GM19372 (cell line): ENCODE data around the gene CPN1.
"Not testable (repeated sequence)": the region's sequence is repeated elsewhere in the genome, so short reads cannot be mapped to it uniquely, and the experiment has no call there.

Source experiments
- ATAC-seq: cut with Tn5 transposase; IDR thresholded peaks from one replicate; pipeline ENCODE4 v1.9.1; 2021; ENCODE audit warnings: mild to moderate bottlenecking, low read depth, moderate library complexity; ENCODE audit not compliant: unreplicated experiment

CPN1 gene

GRCh38 chr10:100027416-100027815 is 54.3 kb downstream of the CPN1 start:
- ATAC-seq, result no peak

- ATAC-seq, result no peak
These were observed 56.1 kb downstream of the CPN1 start for GRCh38 chr10:100025576-100025975.

GRCh38 chr10:100024748-100025147 is 56.9 kb downstream of the CPN1 start:
- ATAC-seq, result no peak

GRCh38 chr10:100022403-100022802 is 59.3 kb downstream of the CPN1 start:
- no peak for ATAC-seq

GRCh38 chr10:100021322-100021721 is 60.3 kb downstream of the CPN1 start:
- ATAC-seq, result no peak

- no peak for ATAC-seq
These were observed 60.8 kb downstream of the CPN1 start for GRCh38 chr10:100020886-100021253.

GRCh38 chr10:100020142-100020885 is 61.4 kb downstream of the CPN1 start:
- peak; percentile 61 for ATAC-seq

- ATAC-seq, result no peak
These were observed 61.9 kb downstream of the CPN1 start for GRCh38 chr10:100019787-100020141.

GRCh38 chr10:100014071-100014762 is 67.5 kb downstream of the CPN1 start:
- peak; percentile 48 for ATAC-seq

GRCh38 chr10:100013621-100014020 is 68.0 kb downstream of the CPN1 start:
- no peak for ATAC-seq

GRCh38 chr10:100011906-100012305 is 69.8 kb downstream of the CPN1 start:
- not testable (repeated sequence) for ATAC-seq

- peak; percentile 59 for ATAC-seq
These were observed 71.6 kb downstream of the CPN1 start, which contains the start of gene DNMBP for GRCh38 chr10:100009793-100010676. Gene DNMBP (minus strand): TSS chr10:100009947. CDS start chr10:99972124, 37,823 bp downstream.

GRCh38 chr10:100009283-100009792 is 72.3 kb downstream of the CPN1 start:
- peak; percentile 54 for ATAC-seq

- ATAC-seq, result no peak
These were observed 72.9 kb downstream of the CPN1 start for GRCh38 chr10:100008708-100009282.

GRCh38 chr10:100008142-100008522 is 73.5 kb downstream of the CPN1 start:
- ATAC-seq, result no peak

GRCh38 chr10:100007231-100008141 is 74.2 kb downstream of the CPN1 start:
- ATAC-seq, result no peak

- ATAC-seq, result no peak
These were observed 75.3 kb downstream of the CPN1 start for GRCh38 chr10:100006243-100006886.

GRCh38 chr10:100004805-100005510 is 76.7 kb downstream of the CPN1 start:
- ATAC-seq, result no peak
